A549 treated with AZD2906 at 1 μM for 4 hours (cell line): ENCODE measurements around the gene SYNGR1. TPM values are rescaled to one million over a fixed set of nuclear protein-coding genes. Genes with fewer than 3 reads are reported as not detected.

Experiments
- total RNA-seq: library from RNA; stranded (reverse); fragments of 200-300 nt; extraction: Qiagen RNA extraction; gene quantifications from 5 replicates; pipeline ENCODE4 v1.2.3, GENCODE V29; 2022

Gene SYNGR1
- 10.5 to 12.4 TPM (median 11.8 TPM) in 5 replicates for total RNA-seq

DNA sequence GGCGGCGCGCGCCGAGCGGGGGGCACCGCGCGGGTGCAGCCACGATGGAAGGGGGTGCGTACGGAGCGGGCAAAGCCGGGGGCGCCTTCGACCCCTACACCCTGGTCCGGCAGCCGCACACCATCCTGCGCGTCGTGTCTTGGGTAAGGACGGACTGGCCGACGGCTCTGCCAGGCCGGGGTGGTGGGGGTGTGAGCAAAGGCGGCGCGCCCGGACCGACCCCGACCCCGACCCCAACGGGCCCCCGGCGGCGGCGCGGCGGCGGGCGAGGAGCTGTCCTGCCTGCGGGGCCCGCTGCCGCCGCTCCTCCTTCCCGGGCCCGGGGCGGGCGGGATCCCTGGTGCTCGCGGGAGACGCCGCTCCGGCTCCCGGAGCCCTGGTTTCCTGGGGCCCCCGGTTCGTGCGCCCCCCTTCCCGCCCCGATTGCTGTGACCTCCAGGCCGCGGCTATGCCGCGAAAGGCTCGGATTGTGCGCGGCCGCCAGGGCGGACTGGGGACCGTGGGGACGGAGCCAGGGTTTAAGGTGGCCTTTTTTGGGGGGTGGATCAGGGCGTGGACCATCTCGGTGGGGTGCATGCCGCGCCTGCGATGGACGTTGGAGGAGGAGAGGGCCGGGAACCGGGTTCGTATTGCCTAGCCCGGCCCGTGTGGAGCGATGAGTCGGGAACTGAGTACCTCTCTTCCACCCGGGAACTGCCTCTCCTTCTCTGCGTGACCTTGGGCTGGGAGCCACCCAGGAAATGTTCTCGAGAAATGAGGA is at the start of gene SYNGR1:
Gene SYNGR1 (plus strand): TSS at position 25 of the 760 bp plus-strand sequence. CDS start 20 bp downstream, at position 45.

DNA sequence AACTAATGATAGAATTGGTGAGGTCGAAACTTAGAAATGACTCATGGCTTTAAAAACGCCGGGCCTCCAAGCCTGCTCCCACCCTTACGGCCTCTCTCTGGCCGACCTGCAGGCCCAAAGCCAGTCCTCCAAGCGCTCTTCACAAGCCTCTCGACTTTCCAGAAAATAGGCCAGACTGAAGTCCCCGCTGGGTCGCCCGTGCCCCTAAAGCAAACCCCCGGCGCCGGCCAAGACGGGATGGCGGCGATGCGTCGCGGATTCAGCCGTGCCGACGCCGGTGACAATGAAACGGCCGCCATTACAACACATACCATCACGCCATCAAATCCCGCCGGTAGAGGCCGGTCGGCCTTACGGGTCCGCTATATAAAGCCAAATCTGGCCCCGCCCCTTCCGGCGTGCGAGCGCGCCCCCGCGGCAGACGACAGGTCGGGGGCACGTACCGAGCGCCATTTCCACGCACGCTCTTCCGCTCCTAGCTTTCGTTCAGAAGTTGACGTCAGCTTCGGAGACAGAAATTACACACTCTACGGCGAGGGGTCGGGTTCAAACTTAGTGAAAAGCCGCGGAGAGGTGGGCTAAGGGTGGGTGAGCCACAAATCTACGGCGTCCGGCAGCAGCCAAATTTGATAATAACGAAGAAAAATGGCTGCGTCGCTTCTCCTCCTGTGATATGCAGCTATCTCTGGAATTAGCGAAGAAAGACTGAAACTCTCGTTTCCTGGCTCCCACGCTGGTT is 30.3 kb upstream of the SYNGR1 start, which contains the start of gene RPL3:
Gene RPL3 (minus strand): TSS at position 340 of the 739 bp plus-strand sequence. CDS start 26 bp downstream, at position 314.

Other genes starting within 250 kb of the SYNGR1 start
- gene CBX7, start 197.3 kb upstream of the SYNGR1 start, total RNA-seq: 0.92 to 1.4 TPM (median 1.1 TPM) in 5 replicates
- gene PDGFB, start 105.0 kb upstream of the SYNGR1 start, total RNA-seq: 2.9 to 4.2 TPM (median 3.2 TPM) in 5 replicates
- gene RPL3, start 30.4 kb upstream of the SYNGR1 start, total RNA-seq: 1,761 to 2,448 TPM (median 1,791 TPM) in 5 replicates
- 9.1 to 11.8 TPM (median 10.1 TPM) in 5 replicates for gene TAB1, start 49.8 kb downstream of the SYNGR1 start, total RNA-seq
- gene MGAT3, start 107.0 kb downstream of the SYNGR1 start, total RNA-seq: 0.64 to 1.4 TPM (median 0.88 TPM) in 5 replicates
- 23.1 to 27.1 TPM (median 24.3 TPM) in 5 replicates for gene MIEF1, start 152.3 kb downstream of the SYNGR1 start, total RNA-seq
- gene ATF4, start 170.6 kb downstream of the SYNGR1 start, total RNA-seq: 300 to 374 TPM (median 344 TPM) in 5 replicates
- gene RPS19BP1, start 182.8 kb downstream of the SYNGR1 start, total RNA-seq: 75.7 to 116 TPM (median 100 TPM) in 5 replicates
- 0.07 to 0.11 TPM (median 0.08 TPM) in 5 replicates for gene CACNA1I, start 220.8 kb downstream of the SYNGR1 start, total RNA-seq